Hepatocyte (in vitro differentiated cells): Measurements from ENCODE around the gene ATP6V0A1. TPM values are rescaled to one million over a fixed set of nuclear protein-coding genes. Genes with fewer than 3 reads are reported as not detected.

Source experiments
- DNase-seq: peaks from one replicate; pipeline ENCODE4 v3.0.0-alpha.2; 2016; ENCODE audit warnings: low spot score
- H2AFZ ChIP-seq: fragments of 200-600 bp; sonication (generic); 2 replicates; pipeline ENCODE4 v1.6.0; 2016; ENCODE audit warnings: antibody characterized with exemption, mild to moderate bottlenecking
- H3K27ac ChIP-seq: fragments of 200-600 bp; sonication (generic); 2 replicates; pipeline ENCODE4 v1.5.1; 2016; ENCODE audit warnings: mild to moderate bottlenecking
- H3K27me3 ChIP-seq: fragments of 200-600 bp; sonication (generic); 2 replicates; pipeline ENCODE4 v1.6.1; 2016
- H3K36me3 ChIP-seq: fragments of 200-600 bp; sonication (generic); replicated peaks from 2 replicates; pipeline ENCODE4 v1.5.1; 2016; ENCODE audit warnings: low read depth; ENCODE audit not compliant: insufficient read depth
- H3K4me1 ChIP-seq: fragments of 200-600 bp; sonication (generic); 2 replicates; pipeline ENCODE4 v1.5.1; 2016; ENCODE audit warnings: mild to moderate bottlenecking, moderate library complexity; ENCODE audit not compliant: insufficient read depth
- H3K4me2 ChIP-seq: fragments of 200-600 bp; sonication (generic); 2 replicates; pipeline ENCODE4 v1.6.0; 2016
- H3K4me3 ChIP-seq: fragments of 200-600 bp; sonication (generic); 2 replicates; pipeline ENCODE4 v1.5.1; 2016; ENCODE audit warnings: mild to moderate bottlenecking
- H3K79me2 ChIP-seq: fragments of 200-600 bp; sonication (generic); 2 replicates; pipeline ENCODE4 v1.6.0; 2017; ENCODE audit warnings: mild to moderate bottlenecking
- H3K9me2 ChIP-seq: fragments of 200-600 bp; sonication (generic); replicated peaks from 2 replicates; pipeline ENCODE4 v1.6.0; 2017; ENCODE audit warnings: mild to moderate bottlenecking; ENCODE audit not compliant: insufficient read depth
- H3K9me3 ChIP-seq: fragments of 200-600 bp; sonication (generic); 2 replicates; pipeline ENCODE4 v1.5.1; 2016; ENCODE audit warnings: low read depth, mild to moderate bottlenecking
- H4K20me1 ChIP-seq: fragments of 200-600 bp; sonication (generic); 2 replicates; pipeline ENCODE4 v1.6.0; 2016; ENCODE audit warnings: mild to moderate bottlenecking; ENCODE audit not compliant: insufficient read depth, poor library complexity, severe bottlenecking
- CTCF ChIP-seq: fragments of 200-600 bp; sonication (generic); IDR thresholded peaks from 2 replicates; pipeline ENCODE4 v1.5.1; 2016; ENCODE audit warnings: antibody characterized with exemption, mild to moderate bottlenecking; ENCODE audit not compliant: poor library complexity
- EZH2 ChIP-seq: fragments of 200-600 bp; sonication (generic); IDR thresholded peaks from 2 replicates; pipeline ENCODE4 v1.6.1; 2016; ENCODE audit warnings: antibody characterized with exemption, mild to moderate bottlenecking, borderline replicate concordance
- EZH2phosphoT487 ChIP-seq: fragments of 200-600 bp; sonication (generic); IDR thresholded peaks from one replicate; pipeline ENCODE4 v1.6.1; 2018; ENCODE audit warnings: antibody characterized with exemption, mild to moderate bottlenecking, low read depth, moderate library complexity; ENCODE audit not compliant: unreplicated experiment, severe bottlenecking
- WGBS: methylation state at CpG from one replicate; pipeline ENCODE4 v1.1.6; 2016; ENCODE audit warnings: low lambda C conversion rate; ENCODE audit errors: missing lambda C conversion rate; 5-methylcytosine and 5-hydroxymethylcytosine counted together
- polyA plus RNA-seq: library from polyadenylated mRNA; unstranded; fragments of >200 nt; fragmentation: Nextera tagmentation; extraction: Ambion mirVana; gene quantifications from 2 replicates; pipeline ENCODE4 v1.2.1, GENCODE V29; 2016
- total RNA-seq: library from RNA; depleted of rRNA; stranded (reverse); fragments of >200 nt; gene quantifications from 2 replicates; pipeline ENCODE4 v1.2.3, GENCODE V29; 2014

Gene ATP6V0A1
- total and polyA plus RNA-seq, 2 experiments from 2014 or later = 63.4 to 71.4 TPM

- Histone ChIP-seq H2AFZ (no peak overlapping the region), H3K9me2 (no peaks in the 10 kb centered on the region), H3K79me2 (peaks cover 43% of the 10 kb centered on the region), H3K27me3 (no peaks in the 10 kb centered on the region), H4K20me1 (no peaks in the 10 kb centered on the region), H3K27ac (no peak overlapping the region), H3K36me3 (no peaks in the 10 kb centered on the region), H3K9me3 (no peaks in the 10 kb centered on the region), H3K4me3 (no peak overlapping the region), H3K4me1 (peaks cover 21% of the 10 kb centered on the region), H3K4me2 (no peak overlapping the region)
- WGBS = 86% methylated on average over 6 of the region's 6 CpGs
- TF ChIP-seq EZH2phosphoT487 (no peak), CTCF (no peak), EZH2 (no peak)
- no peak for DNase-seq
Observed at GRCh38 chr17:42559075-42559474, 100.4 kb downstream of the ATP6V0A1 start.

GRCh38 chr17:42560246-42560645, 101.6 kb downstream of the ATP6V0A1 start:
- H3K4me2 ChIP-seq = no peak overlapping the region
- 92% methylated on average over 3 of the region's 3 CpGs for WGBS

GRCh38 chr17:42561897-42562387, 103.3 kb downstream of the ATP6V0A1 start, which contains the start of gene COASY:
TSS of gene COASY (plus strand) at chr17:42562148. CDS start at chr17:42562623, 475 bp downstream.
- no peak for TF ChIP-seq EZH2phosphoT487
- no peak for TF ChIP-seq CTCF
- DNase-seq = peak; percentile 97
- H3K9me3 ChIP-seq = no peaks in the 10 kb centered on the region
- H3K36me3 ChIP-seq = no peaks in the 10 kb centered on the region
- no peaks in the 10 kb centered on the region for H3K27me3 ChIP-seq
- peak within 1 kb of the TSS; percentile 89 for H2AFZ ChIP-seq
- WGBS = 4% methylated on average over 26 of the region's 26 CpGs
- H3K27ac ChIP-seq = peak within 1 kb of the TSS; percentile 95
- H3K4me3 ChIP-seq = peak within 1 kb of the TSS; percentile 45
- peaks cover 29% of the 10 kb centered on the region for H3K79me2 ChIP-seq
- H3K4me2 ChIP-seq = peak within 1 kb of the TSS; percentile 87
- H3K9me2 ChIP-seq = no peaks in the 10 kb centered on the region
- no peaks in the 10 kb centered on the region for H4K20me1 ChIP-seq
- peaks cover 19% of the 10 kb centered on the region for H3K4me1 ChIP-seq

More at GRCh38 chr17:42560246-42560645, 101.6 kb downstream of the ATP6V0A1 start:
- no peaks in the 10 kb centered on the region for H4K20me1 ChIP-seq
- no peak overlapping the region for H3K4me3 ChIP-seq
- no peaks in the 10 kb centered on the region for H3K36me3 ChIP-seq
- peaks cover 37% of the 10 kb centered on the region for H3K79me2 ChIP-seq
- no peaks in the 10 kb centered on the region for H3K9me2 ChIP-seq
- H3K27me3 ChIP-seq = no peaks in the 10 kb centered on the region
- peaks cover 19% of the 10 kb centered on the region for H3K4me1 ChIP-seq
- H2AFZ ChIP-seq = no peak overlapping the region
- no peak overlapping the region for H3K27ac ChIP-seq
- DNase-seq = no peak
- H3K9me3 ChIP-seq = no peaks in the 10 kb centered on the region
- TF ChIP-seq EZH2 (no peak), EZH2phosphoT487 (no peak), CTCF (no peak)
